CD4-positive, alpha-beta T cell treated with Interferon alpha-2 for 1 hour (primary cell): ENCODE data around the gene AOPEP.
"Not testable (repeated sequence)": the region's sequence is repeated elsewhere in the genome, so short reads cannot be mapped to it uniquely, and the experiment has no call there.

Source experiments
- DNase-seq, 2 donors: peaks; one replicate each; pipeline ENCODE4 v3.0.0-alpha.2; 2020 to 2022

Gene AOPEP

DNA sequence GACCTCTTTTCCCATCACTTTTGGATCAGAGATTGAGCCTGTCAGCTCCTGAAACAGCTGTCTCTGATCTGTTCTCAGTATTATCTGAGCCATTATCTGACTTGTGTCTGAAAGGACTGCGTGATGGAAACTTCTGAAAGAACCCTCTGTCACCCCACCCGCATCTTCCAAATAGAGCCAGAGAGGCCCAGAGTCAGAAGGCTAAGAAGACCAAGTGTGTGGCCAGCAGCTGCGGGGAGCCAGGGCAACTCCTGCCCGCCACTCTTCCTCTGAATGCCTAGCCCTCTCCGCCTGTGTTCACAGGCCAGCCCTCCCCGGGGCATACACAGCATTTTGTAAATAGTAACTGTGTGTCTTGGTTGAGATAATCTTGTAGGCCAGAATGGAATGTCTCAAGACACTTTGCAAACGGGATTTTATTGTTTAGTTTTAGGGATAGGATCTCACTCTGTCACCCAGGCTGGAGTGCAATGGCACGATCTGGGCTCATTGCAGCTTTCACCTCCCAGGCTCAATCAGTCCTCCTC, 92.7 kb downstream of the AOPEP start:
- DNase-seq = no peak

DNA sequence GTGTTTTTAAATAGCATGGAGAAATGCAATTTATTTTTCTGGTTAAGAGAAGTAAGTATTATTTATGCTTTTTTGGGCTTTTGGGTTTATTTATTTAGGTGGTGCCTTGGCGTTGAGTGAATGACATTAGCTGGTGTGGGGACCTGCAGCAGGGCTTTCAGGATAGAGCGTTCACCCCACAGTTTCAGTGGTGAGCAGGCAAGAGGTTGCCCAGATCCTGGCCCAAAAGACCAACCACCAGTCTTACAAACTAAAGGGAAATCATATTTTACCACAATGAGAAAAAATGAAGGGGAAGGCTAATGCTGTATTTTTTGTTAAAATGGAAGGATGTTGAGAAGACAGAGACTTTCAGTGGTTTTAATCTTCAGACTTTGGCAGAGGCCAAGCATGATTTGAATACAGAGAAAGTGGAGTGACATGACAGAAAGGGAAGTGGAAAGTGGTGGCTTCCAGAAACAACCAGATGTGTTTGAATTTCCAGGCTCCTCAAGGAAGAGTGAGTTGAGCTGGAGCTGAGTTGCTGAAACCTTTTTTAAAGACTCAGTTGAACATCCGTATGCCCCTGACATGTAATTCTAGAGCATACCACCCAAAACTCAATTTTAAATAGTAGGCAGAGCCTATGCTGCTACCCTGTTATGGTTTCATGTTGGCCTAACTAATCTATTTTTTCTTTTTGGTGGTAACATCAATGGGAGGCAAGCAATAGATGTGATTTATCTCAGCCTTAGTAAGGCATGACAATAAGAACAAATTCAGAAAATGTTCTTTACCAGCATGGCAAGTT, 94.8 kb downstream of the AOPEP start:
- no peak for DNase-seq

DNA sequence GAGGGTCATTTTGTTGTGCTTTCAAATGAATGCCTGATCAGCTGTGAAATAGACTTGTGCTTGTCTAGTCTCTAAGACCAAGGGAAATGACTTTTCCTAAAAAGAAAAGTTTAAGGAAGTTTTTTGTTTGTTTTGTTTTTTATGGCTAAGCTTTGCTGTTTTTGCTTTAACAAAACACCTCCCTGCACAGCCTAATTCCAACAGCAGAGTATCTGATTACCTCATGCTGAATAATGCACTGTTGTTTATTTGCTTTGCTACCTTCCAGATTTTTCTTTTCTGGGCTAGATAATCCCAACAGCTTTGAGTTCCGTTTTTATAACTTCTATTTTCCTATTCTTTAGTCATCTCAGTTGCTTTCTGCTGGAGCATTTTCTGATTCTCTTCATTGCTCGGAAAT, 95.8 kb downstream of the AOPEP start:
- DNase-seq = no peak

DNA sequence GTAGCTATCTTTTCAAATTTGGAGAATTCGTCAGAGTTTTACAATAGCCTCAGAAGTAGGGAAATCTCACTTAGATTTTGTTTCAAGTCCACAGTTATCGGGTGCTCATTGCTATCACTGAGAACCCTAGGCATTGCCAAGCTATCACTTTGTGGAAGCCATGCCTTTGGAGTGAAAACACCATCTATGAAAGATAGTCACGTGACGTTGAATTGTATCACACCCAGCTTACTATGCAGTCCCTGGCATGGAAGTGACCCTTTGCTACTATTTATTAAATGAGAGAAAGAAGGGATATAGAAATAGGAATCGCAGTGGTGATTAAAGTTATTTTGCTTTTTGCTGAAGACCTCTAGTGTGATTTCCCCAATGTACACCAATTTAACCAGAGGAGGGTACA, 97.2 kb downstream of the AOPEP start:
- DNase-seq = no peak

DNA sequence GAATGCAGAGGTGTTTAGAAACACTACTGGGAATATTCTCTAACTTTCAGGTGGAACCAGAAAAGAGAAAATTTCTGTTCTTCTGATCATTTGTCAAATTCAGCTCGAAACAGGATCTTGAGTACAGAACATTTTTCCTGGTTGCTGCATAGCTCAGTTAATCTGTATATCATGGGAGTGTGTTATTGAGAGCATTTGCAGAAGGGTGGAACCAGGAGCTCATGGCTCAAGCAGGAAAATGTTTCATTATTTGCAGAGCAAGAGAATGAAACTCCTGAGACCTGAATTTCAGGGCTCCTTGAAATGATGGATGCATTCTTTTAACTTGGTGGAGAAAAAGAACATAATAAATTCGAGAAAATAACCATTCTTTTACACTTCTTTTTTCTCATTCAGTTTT, 97.9 kb downstream of the AOPEP start:
- DNase-seq = no peak

DNA sequence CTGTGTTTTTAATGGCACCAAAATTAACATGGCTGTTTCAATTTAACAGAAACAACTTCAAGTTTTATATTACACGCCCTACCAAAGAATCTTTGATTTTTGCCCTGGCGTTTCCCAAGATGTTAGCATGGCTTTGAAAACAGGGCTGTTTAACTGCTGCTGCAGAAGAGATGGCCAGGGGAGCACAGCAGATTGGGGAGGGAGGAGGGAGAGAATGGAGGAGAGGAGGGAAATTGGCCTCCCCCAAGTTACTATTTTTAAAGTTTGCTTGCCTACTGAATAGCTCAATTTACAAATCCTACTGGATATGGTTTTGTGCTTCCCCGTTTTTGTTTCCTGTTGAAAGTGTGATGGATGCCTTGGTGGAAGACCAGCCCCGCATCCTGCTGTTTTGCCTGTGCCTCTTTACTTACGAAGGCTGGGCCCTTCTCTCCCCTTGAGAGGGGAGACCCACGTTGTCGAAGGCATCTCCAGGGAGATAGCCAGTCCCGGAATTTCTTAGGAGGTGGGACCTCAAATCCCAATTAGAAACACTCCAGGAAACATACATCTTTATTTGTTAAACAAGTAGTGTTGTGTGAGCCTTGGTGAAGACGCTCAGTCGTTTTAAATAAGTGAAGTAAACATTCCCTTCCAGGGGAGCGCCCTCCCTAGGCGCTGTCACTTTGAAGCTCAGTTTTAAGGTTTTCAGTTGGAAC, 98.6 kb downstream of the AOPEP start:
- DNase-seq = no peak

DNA sequence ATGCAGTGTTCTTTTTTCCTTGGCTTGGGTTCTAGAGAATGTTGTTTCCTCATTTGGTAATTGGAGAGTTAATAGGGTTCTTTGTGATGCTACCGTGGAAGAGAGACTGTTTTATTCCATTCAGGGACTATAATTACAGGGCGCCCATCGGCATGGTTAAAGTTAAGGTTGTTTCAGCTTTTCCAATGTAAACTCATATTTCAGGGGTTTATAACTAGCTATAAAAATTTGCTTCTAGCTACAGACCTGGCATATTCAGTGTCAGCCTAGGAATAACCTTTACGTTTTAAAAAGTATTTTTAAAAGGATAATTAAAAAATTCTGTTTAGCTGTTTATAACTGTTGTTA, 99.1 kb downstream of the AOPEP start:
- DNase-seq = no peak

DNA sequence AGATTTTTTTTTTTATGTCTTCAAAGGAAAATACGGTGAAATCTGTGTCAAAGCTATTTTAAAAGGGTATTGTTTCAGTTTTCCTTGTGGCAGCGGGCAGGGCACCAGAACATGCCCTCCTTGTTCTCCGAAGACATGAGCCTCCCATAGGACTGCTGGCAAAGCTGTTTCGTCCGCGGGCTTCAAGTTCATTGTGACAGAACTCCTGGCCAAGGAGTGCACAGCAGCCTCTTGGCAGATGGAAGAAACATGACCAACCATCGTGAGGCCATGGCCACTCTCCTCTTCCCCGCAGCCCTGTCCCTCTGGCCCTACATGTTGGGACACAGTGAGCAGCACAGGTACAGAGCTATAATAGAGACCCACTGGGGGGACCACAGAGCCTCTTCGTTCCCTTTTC, 99.5 kb downstream of the AOPEP start:
- DNase-seq = no peak

DNA sequence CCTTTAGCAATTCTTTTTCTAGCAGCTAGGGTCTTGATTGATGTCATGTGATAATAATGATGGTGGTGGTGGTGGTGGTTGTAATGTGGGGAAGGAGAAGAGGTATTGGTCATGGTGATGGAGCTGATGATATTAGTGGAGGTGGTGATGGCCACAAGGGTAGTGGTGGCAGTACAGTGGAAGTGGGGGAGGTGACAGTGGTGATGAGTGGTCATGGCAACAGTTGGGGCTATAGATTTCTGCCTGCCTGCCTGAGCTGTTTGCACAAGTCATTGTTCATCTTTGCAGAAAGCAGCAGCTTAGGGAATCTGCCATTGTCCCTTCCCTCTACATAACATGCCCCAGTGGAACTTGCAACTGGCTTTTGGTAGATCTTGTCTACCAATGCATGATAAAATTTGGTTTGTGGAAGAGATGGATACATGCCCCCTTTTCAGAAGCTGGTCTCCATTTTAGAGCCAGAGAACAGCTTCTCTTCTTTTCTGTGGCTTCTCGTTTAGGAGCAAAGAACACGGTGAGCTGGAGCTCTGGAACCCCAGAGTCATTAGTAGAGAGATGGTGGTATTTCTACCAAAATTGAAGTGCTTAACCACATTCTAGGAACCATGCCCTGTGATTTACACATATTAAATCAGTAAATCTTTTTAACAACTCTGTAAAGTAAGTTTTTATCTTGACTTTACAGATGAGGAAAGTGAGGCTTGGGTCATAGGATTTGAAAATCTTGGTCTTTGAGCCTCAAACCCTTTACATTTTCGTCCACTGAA, 100.3 kb downstream of the AOPEP start:
- no peak for DNase-seq

DNA sequence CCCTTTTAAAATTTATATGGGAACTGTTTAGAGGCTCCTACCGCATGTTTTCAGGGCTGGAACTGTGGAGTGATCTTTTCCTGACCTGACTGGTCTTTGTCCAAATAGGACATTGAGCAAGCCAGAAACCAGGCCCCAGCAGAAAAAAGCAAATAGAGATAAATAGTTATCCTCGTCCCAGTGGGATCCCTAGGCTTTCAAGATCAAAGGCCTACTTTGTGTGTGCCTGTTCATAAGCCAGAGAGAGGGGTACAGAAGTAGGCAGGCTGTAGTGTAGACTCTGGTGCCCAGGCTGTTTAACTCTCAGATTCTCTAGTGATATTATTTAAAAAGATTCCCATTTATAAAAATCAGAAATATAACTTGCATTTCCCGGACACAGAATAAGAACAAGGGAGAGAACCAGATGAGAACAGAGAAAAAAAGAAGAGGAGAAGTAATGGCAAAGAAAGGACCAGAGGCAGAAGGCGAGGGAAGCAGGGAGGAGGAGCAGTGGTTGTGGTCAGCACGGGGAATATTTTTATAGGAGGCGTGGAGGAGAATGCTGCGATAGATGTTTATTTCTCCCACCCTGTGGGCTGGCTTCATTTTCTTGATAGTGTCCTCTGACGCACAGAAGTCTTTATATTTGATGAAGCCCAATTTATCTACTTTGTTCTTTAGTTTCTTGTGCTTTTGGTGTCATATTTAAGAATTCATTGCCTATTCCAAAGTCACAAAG, 101.2 kb downstream of the AOPEP start:
- DNase-seq = no peak

DNA sequence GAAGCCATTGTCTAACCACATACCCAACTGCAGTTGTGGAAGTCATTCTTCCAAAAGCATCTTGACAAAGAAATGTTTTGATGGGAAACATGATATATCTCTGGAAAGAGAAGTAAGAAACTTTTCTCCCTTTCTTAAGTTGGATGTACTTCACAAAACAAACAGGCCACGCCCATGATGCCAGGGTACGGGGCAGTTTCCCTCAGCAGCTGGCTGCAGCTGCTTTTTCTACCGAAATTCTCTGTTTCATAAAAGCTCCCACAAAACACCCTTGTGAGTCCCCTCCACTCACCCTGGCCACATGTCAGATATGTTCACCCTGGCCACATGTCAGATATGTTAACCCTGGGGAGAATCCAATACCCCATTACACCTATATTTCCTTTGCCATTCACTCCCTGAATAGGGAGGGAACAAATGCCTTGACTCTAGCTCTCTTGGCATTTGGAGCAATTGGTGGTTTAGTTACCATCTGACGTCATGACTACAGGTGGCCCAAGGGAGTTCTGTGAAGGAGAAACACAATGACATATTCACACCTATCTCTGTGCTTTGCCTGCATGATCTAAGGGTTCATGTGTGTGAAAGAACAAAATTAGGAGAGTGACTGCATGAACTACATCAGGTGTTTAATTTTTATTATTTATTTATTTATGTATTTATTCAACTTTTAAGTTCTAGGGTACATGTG, 103.0 kb downstream of the AOPEP start:
- DNase-seq = no peak

DNA sequence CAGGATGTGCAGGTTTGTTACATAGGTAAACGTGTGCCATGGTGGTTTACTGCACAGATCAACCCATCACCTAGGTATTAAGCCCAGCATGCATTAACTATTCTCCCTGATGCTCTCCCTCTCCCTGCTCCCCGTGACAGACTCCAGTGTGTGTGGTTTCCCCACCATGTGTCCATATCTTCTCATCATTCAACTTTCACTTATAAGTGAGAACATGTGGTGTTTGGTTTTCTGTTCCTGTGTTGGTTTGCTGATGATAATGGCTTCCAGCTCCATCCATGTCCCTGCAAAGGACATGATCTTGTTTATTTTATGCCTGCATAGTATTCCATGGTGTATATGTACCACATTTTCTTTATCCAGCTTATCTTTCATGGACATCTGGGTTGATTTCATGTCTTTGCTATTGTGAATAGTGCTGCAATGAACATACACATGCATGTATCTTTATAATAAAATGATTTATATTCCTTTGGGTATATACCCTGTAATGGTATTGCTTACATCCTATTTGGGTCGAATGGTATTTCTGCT, 103.6 kb downstream of the AOPEP start:
- DNase-seq = not testable (repeated sequence)

DNA sequence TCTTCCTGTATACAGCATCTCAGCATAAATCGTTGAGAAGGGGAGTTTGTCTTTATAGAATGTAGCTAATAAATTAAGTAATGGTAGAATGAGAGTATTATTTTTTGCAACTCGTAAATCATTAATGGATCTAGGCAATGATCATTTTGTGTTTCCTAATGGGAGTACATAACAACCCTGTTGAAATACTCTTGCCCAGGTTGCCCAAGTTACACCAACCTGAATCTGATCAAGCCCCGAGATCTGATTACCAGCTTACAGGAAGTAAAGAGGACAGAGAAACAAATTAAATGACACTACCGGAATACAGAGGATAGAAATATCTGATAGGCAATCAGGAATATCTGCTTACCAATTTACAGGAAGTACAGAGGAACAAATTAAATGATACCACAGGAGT, 107.3 kb downstream of the AOPEP start:
- no peak for DNase-seq

DNA sequence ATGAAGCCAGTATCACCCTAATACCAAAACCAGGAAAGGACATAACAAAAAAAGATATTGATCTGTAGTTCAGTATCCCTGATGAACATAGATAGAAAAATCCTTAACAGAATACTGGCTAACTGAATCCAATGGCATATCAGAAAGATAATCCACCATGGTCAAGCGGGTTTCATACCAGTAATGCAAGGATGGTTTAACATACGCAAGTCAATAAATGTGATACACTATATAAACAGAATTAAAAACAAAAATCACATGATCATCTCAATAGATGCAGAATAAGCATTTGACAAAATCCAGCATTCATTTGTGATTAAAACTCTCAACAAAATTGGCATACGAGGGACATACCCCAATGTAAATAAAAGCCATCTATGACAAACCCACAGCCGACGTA, 110.9 kb downstream of the AOPEP start:
- no peak for DNase-seq

DNA sequence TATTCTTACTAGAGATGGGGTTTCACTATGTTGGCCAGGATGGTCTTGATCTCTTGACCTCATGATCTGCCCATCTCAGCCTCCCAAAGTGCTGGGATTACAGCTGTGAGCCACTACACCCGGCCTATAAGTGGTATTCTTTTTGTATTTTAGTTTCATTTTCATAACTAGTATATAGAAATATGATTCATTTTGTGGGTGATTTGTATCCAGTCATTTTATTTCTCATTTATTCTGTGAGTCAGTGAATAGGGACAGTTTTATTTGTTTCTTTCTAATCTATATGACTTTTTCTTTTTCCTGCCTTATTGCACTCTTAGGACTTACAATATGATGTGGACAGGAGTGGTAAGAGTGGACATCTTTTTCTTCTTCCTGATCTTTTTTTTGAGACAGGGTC, 112.9 kb downstream of the AOPEP start:
- no peak for DNase-seq

DNA sequence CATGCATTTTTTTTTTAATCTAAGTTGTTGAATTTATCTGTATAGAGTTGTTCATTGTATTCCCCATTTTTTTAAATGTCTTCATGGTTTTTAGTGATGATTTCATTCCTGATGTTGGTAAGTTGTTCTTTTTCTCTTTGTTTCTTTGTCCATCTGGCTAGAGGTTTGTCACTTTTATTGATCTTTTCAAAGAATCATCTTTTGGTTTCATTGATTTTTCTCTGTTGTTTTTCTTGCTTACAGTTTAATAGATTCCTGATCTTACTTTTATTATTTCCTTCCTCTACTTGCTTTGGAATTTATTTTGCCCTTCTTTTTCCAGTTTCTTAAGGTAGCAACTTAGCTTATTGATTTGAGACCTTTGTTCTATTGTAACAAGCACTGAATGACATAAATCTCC, 114.2 kb downstream of the AOPEP start:
- no peak for DNase-seq

DNA sequence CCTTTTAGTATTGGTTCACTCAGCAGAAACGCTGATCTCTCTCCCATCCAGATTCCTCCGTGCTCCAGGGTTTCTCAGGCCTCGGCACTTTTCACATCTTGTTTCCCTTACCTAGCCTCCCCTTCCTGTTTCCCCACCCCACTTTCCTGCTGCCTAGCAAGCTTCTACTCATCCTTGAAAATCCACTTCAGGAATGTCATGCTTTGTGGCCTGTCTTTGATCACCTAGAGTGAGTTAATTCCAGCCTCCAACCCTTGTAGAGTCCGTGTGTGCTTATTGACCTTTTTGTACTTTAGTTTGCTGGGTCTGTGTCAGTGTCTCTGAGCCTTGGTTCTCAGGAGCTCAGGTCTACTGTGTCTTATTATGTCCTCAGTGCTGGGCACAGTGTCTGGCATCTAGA, 116.6 kb downstream of the AOPEP start:
- no peak for DNase-seq

DNA sequence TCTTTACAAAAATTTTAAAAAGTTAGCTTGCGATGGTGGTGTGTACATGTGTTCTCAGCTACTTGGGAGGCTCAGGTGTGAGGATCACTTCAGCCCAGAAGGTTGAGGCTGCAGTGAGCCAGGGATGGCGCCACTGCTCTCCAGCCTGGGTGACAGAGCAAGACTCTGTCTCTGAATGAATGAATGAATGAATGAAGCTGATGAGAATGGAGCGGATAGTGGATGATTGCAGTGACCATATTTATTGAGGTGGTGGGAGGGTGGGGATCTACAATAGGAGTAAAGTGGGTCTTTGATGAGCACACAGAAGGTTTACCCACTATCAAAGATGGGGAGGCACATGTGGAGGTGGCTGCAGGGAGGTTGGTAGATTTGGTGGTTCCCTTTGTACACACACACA, 120.2 kb downstream of the AOPEP start:
- DNase-seq = no peak

DNA sequence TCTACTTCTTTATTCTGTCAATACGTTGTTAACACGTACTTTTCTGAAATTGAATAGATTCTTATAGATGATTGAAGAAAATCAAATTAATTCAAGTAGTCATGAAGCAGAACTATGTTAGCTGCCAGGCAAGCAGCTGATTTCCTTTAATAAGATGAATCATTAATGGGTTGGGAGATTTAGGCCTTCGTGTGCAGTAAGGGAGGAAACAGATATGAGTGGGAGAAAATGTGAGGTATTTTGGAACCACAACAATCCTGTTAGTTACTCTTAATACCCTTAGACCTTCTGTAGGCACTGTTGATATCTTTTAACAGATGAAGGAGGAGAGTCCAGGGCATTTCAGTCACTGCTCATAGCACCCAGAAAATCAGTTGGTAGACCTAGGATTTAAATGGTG, 121.0 kb downstream of the AOPEP start:
- DNase-seq = no peak

DNA sequence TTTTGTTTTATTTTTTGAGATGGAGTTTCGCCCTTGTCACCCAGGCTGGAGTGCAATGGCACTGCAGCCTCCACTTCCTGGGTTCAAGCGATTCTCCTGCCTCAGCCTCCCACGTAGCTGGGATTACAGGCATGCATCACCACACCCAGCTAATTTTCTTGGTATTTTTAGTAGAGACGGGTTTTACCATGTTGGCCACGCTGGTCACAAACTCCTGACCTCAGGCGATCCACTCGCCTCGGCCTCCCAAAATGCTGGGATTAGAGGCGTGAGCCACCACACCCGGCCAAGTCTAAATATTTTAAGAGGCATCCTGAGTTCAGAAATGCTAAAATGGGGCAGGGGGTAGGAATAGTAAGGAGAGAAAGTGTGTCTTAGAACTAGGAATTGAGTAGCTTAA, 122.3 kb downstream of the AOPEP start:
- DNase-seq = not testable (repeated sequence)

DNA sequence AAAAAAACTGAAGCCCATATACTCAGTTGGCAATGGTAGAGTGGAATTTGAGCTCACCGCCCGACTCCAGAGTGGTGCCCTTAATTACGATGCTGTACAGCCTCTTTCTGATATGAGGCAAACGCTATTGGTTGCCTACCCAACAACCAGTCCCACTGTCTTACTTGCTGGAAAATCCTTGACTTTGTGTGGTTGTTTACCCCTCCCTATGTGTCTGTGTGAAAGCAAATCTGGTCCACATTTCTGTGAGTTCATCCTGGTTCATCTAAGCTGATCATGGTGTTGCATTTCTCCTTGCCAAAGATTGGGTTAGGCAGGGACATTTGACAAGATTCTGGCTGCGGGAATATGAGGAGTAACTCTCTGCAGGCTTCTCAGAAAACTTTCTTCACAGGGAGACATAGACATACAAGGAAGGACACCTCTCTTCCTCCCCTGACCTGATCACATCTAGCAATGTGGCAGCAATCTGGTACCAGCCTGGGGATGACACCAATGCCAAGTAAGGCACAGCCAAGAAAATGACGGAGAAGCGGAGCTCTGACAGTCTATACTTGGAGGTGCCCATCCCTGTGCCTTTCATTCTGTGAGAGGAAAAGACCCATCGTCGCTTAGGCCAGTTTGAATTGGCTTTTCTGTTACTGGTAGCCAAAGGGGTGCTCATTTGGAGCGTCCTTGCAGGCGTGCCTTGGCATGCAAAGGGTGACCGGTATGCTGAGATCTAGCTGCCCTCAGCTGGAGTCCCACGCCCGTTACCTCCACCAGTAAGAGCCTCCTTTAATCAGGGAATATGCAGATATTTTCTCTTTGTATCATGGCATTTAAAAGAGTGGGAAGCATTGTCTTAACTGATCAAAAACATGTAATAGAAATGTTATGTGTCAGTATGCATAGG, 124.3 kb downstream of the AOPEP start:
- DNase-seq = no peak
